GM12865 (cell line): ENCODE results near the gene HPS1.

Experiments used
- DNase-seq: peaks from one replicate; pipeline ENCODE4 v3.0.0; 2010; ENCODE audit warnings: low read depth
- H3K4me3 ChIP-seq: 2 replicates; pipeline ENCODE4 v1.5.1; 2011; ENCODE audit warnings: mild to moderate bottlenecking, low read depth, low read length, control low read depth
- TF ChIP-seq, protein P1 (sequence below): IDR thresholded peaks from 2 replicates; pipeline ENCODE4 v1.5.1; 2011; ENCODE audit warnings: low read length, control low read depth, low read depth, inconsistent platforms; ENCODE audit not compliant: insufficient read depth; ENCODE audit errors: missing control alignments

Gene HPS1

DNA sequence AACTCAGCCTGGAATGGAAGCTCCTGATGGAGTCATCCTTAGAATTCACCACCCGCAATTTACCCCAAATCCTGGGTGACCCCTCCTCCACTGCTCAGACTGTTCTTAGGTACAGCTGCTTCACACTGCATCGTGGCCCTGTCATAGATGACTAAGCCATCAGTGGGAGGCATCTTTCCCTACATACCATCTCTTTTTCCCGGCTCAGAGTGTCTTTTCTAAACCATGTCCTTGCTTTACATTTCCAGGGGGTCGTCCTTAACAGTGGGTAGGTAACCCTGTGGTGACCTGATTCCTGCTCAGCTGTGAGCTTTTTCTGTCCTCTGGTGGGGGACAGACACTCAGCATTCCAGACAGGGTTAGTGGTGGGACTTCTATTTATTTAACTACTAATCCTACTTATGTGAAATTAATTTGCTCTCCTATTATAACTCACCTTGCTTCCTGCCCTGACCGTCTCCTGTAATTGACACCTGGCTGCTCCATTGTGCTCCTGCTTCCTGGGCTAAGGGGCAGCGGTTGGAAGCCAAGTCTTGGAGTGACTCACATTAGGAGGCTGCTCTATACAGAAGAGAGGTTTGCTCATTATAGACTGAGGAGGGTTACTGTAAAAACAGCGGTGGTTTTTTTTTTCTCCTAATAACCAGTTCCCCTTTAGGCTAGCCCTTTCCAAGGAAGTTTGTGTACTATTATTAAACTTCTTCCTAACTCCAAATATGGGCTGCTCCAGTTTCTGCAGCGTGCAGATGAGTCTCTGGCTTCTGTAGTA is 72.3 kb downstream of the HPS1 start:
- DNase-seq: no peak
- TF ChIP-seq, protein P1, sequence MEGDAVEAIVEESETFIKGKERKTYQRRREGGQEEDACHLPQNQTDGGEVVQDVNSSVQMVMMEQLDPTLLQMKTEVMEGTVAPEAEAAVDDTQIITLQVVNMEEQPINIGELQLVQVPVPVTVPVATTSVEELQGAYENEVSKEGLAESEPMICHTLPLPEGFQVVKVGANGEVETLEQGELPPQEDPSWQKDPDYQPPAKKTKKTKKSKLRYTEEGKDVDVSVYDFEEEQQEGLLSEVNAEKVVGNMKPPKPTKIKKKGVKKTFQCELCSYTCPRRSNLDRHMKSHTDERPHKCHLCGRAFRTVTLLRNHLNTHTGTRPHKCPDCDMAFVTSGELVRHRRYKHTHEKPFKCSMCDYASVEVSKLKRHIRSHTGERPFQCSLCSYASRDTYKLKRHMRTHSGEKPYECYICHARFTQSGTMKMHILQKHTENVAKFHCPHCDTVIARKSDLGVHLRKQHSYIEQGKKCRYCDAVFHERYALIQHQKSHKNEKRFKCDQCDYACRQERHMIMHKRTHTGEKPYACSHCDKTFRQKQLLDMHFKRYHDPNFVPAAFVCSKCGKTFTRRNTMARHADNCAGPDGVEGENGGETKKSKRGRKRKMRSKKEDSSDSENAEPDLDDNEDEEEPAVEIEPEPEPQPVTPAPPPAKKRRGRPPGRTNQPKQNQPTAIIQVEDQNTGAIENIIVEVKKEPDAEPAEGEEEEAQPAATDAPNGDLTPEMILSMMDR: no peak
- H3K4me3 ChIP-seq: no peak overlapping the region

DNA sequence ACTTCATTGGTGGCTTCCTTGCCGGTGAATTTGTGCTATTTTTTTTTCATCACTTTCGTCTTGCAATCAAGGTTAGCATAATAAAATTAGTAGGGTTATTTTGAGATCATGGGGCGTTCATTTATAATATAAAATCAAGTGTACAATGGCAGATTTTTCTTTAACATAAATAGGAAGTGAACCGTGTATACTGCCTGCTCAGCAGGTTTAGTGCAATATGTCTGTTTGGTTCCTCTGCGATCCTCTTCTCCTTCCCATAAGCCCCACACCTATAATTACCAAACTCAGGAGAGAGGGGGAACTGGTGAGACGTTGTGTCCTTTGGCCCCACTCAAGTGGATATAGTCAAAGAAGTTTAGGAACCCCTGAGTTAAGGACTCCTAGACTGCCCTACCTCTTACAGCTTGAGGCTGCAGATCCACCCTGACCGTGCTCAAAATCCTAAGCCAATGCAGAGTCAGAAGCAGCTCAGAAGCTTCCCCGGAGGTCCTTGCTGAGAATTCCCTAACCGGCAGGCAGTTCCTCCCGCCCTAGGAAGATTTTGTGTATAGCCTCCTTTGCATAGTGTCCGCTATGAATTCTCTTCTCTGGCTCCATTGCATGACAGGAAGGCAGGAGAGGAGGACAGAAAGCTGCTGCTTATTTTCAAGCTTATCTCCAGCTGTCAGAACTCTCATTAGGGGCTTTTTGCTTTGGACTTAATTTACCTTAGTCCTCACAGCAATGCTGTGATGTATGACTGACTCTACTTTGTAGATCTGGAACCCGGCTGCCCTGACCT is 73.3 kb downstream of the HPS1 start:
- no peak overlapping the region for H3K4me3 ChIP-seq
- DNase-seq: no peak
- TF ChIP-seq, protein P1: no peak

DNA sequence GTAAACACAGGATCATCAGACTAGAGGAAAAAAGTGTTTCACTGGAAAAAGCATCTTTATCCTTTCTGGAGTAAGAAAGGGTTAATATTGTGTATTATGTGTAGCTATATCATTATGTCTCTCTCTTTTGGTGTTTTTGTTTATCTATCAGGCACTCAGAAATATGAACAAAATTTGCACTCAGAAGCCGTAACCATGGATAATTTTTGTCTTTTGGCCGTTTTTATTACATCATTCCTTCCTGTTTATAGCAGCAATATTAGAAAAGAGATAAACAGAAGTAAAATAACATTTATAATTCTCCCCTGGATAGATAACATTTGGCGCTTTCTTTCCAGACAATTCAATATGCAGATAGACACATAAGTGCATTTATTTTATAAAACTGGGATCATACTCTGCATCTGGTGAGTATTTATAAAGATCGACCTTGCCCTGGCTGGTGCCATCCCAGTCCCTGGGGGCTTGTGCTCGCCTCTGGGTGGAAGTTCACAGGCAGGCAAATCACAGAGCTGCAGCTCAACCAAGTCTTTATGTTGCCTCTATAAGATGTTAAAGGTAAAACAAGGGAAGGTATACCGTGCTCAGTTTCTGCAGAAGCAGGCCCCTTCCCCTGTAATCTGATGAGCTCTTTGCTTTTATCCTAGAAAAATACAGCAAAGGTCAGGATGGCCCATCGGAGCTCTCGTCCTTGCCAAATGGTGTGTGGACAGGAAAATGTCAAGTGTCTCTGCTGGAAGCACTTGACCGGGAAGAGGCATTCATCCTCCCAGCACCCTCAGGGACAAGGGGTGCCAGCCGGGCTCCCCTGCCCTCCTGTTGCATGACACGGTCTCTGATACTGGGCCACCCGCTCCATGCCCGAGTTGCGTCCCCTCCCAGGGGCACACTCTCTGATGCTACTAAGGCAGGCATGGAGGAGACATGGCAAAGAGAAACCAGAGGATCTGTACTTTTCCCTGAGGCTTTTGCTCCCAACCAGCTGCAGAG is 75.6 kb downstream of the HPS1 start:
- TF ChIP-seq, protein P1: no peak

DNA sequence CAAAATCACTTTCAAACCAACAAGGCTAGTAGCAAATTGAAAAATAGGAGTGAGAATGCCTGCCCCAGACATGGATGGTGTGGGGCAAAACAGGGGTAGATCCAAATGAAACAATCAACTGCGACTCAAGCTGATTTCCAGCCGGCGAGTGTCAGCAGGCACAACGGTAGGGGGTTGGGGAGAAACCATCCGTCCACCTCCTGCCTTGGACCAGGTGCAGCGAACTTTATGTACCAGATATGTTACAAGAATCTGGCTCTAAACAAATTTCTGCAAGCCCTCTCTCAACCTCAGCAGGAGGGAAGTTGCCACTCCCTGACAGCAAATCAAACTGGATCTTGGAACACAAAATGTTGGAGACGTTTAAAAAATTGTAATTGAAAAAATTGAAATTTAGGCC is 76.9 kb downstream of the HPS1 start:
- DNase-seq: no peak
- TF ChIP-seq, protein P1: no peak
- H3K4me3 ChIP-seq: no peak overlapping the region

More for the DNA sequence above, 75.6 kb downstream of the HPS1 start:
- no peak for DNase-seq
- H3K4me3 ChIP-seq: no peak overlapping the region

DNA sequence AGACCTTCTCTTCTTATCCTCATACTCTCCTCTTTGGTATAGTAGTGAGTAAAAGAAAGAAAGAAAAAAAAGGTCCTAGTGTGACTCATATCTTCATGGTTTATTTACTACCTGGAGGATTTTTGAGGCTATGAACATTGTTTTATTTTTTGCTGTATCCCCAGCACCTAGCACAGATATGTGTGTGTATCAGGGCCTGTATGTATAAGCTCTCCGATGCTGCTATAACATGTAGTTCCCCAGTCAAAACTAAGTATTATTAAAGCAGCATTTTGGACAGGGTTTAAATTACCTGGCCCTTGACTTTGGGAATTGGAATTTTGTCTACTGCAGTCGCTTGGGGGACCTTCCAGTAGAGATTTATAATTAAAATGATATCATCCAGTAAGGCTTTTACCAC is 78.1 kb downstream of the HPS1 start:
- TF ChIP-seq, protein P1: no peak
- DNase-seq: no peak
- no peak overlapping the region for H3K4me3 ChIP-seq

DNA sequence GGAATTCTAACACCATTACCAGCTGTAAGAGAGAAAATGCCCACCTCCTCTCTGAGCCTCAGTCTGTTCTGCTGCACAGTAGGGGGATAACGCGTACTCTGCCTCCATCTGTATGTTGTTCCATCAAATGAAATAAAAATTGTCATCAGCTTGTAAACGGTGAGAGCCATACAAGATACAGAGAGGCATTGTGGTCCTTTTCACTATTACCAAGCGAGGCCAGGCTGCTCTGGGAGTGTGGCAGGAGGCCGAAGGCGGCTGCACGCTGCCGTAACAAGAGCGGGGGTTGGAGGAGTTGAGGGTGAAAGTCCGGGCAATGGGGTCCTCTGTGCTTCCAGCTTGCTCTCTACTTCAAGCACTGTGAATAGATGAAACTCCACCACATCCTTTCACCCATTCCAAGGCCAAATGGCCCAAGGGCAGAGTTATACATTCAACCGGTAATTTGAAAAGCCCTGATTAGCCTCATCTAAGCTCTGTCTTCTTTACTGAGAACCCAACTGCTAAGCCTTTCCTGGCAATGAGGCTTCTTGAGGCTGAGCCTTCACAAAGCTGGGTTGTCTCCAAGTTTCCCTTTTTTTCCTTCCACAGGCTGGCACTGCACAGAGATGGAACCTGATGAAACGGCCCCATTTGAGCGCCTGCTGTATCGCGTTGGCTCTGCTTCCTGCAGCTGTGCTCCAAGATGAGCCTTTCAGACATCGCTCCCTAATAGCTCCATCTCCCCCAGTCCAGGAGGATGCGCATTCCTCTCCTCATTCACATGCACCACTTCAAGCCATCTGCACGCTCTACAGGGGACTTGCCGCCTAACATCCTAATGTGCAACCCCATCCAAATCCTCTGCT is 78.9 kb downstream of the HPS1 start:
- H3K4me3 ChIP-seq: no peak overlapping the region
- TF ChIP-seq, protein P1: no peak
- no peak for DNase-seq
